SK-N-SH (cell line): ENCODE data around the gene POP5.

ENCODE experiments used
- NFIC ChIP-seq: IDR thresholded peaks from 2 replicates; pipeline ENCODE4 v1.4.0; 2012; ENCODE audit warnings: borderline replicate concordance
- RFX5 ChIP-seq: IDR thresholded peaks from 2 replicates; pipeline ENCODE4 v1.6.1; 2012; ENCODE audit warnings: mild to moderate bottlenecking, improper control_type of control experiment, low read length

DNA sequence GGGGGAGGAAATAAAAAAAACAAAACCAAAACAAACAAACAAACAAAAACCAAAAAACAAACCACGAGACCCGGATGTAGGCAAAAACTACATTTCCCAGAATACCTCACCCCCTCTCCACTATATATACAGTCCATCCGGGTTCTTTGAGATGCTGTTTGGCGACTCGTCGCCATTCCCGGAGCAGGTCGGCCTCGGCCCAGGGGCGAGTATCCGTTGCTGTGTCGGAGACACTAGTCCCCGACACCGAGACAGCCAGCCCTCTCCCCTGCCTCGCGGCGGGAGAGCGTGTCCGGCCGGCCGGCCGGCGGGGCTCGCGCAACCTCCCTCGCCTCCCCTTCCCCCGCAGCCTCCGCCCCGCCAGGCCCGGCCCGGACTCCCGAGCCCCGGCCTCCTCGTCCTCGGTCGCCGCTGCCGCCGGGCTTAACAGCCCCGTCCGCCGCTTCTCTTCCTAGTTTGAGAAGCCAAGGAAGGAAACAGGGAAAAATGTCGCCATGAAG is 46.9 kb downstream of the POP5 start, which contains the start of gene RNF10:
- TF ChIP-seq NFIC (no peak), RFX5 (no peak)
